CD4-positive, alpha-beta T cell treated with Interferon alpha-2 for 1 hour (primary cell): ENCODE results near the gene MTCH2.

ENCODE experiments used
- DNase-seq, 2 donors: peaks; one replicate each; pipeline ENCODE4 v3.0.0-alpha.2; 2020 to 2022

The MTCH2 gene

DNA sequence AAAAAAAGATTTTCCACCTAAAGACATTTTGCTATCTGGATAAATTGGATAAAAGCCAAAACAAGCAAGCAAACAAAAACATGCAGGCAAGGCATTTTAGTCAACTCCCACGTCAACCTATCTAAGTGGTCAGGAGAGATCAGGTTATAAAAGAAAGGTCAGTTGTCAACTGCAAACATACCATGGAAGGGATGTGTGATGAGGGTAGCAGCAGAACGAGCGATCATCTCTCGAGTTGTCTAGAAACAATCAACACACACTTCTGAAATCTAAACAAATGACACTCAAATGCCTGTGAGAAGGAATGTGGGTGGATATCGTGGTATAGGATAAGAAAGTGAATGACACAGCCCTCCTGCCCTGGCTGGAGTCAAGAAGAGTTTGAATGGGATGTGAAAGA lies 10.9 kb downstream of the MTCH2 start:
- DNase-seq, result no peak

DNA sequence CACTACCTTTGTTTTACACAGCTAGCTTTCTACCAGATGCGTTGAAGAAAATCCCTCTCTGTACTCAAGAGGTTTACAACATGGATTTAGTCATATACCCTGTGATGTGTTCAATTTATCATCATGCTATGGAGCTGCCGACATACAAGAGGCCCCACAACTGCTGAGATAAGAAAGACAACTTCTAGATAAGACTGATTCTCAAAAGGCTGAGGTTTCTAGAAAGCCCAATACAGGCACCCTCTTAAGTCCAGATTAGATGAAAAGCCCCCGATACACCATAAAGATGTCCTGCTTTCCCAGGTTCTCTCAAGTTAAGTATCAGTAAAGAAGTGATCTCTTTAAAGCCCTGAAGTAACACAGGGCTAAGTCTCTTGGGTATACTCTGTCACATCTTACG lies 14.3 kb downstream of the MTCH2 start:
- DNase-seq, result no peak

DNA sequence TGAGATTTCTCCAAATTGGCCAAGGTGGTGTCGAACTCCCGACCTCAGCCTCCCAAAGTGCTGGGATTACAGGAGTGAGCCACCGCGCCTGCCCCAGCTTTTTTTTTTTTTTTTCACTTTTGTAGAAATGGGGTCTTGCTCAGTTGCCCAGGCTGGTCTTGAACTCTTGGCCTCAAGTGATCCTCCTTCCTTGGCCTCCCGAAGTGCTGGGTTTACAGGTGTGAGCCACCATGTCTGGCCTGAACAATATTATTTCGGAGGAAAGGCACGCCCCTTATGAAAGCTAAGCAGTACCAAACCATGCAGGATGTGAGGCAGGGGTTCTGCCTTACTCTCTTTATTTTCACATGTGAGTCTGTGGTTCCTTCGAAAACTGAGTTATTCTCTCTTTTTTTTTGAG lies 16.1 kb downstream of the MTCH2 start:
- no peak for DNase-seq

DNA sequence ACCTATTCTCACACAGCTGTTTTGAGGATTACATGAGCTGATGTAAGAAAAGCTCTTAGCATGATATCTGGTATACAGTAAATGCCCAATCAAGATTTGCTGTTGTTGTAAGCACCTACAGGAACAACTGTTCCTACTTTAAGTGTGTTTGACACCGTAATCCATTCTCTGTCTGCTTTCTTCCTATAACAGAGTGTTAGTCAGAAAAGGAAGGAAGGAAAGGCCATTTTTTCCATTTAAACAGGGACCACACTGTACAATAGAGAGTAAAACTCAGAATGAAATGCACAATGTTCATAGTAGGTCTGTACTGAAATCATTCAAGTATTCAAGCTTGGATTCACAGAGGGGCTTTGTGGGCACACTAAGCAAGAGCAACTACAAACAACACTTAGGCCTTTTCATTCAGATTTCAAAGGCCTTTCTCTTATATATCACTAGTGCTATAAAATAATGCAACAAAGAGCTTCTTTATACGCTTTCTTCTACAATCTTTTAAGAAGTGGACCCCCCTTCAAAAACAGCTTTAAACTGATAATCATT lies 21.5 kb downstream of the MTCH2 start:
- DNase-seq, result no peak

DNA sequence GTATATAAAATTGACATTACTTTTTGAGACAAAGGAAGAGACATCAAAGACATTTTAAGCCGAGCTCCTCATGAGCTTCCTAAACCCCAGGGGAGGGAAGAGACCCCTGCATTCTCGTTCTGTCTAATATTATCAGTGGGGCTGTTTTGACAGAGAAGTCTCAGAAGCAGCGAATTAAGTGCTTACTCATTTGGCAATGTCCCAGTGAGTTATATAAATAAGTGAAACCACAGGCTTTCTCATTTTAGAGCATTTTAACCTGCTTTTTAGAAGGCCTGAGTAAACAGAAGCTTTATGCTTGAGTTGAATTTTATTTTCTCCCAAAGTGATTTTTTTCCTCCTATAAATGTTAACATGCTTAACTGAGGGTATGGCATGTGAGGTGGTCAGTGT lies 24.9 kb downstream of the MTCH2 start:
- DNase-seq, result no peak

DNA sequence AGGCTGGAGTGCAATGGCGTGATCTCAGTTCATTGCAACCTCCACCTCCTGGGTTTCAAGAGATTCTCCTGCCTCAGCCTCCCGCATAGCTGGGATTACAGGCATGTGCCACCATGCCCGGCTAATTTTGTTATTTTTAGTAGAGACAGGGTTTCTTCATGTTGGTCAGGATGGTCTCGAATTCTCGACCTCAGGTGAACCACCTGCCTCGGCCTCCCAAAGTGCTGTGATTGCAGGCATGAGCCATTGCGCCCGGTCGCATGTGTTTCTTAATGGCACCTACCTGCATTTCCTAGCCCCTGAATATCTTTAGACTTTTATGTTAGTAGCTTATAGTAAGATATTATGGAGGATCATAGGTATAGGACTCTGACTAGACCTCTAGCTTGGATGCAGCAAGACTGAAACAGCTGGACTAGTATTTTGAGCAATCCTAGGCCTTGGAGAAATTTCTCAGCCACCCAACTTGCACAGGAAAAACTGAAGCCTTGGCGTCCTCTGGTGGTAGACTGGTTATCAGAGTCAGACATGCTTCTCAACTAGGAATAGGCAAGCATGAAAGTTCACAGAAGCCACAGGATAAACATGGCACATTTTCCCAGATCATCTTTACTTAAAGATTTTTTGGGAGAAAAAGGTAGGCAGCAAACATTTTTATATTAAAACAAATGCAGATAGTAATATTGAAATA lies 25.5 kb downstream of the MTCH2 start:
- peak; percentile 8 to 19 for DNase-seq

DNA sequence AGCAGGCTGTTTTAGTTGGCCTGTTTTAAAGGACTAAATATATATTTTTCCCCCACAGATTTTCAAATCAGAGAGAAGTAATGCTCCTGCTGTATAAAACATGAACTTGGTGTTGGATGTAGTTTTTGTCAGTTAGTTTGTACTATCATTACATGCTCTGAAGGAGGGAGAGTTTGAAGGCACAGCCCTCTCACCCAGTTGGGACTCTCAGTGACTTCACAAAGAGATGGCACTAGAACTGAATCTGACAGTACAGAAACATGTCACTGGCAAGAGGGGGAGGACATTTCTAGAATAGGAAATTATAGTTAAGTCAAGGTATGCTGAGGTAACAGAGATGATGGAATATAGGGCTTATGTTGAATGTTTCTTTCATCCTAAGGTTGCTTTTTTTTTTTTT lies 27.1 kb downstream of the MTCH2 start:
- DNase-seq, result no peak

DNA sequence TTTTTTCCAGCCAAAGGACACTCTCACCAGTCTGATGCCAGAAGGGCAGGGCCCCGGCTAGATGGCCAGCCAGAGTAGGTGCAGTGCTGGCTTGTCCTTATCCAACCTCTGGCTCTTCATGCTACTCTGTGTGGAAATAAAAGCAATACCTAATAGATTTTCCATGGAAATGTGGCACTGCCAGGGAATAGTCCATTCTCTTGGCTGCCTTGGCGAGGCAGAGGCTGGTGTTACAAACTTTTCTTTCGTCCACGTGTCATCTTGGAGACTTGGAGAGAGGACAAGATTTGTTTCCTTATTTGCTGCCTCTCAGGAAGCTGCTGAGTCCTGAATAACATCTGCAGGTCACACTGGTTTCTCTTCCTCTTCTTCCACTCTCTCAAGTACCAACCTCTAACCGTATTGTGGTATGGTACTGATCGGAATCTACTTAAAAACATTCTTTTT lies 31.0 kb downstream of the MTCH2 start:
- no peak for DNase-seq

DNA sequence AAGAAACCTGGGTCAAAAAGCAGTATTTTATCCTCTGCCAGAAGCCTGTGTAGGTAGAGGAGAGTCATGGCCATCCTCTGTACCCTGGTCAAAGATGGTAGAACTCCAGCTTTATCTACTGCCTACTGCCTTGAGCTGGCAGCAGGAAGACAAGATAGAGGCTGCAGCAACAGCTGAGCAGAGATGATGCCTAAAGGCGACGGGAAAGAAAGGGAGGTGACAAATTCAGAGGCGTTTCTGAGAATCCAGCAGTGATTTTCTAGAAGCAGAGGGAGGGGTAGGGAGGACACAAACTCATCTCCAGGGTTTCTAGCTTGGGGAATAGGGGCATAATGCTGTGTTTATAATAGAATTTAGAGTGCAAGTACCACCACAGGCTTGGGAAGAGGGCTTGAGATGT lies 32.7 kb downstream of the MTCH2 start:
- no peak for DNase-seq

DNA sequence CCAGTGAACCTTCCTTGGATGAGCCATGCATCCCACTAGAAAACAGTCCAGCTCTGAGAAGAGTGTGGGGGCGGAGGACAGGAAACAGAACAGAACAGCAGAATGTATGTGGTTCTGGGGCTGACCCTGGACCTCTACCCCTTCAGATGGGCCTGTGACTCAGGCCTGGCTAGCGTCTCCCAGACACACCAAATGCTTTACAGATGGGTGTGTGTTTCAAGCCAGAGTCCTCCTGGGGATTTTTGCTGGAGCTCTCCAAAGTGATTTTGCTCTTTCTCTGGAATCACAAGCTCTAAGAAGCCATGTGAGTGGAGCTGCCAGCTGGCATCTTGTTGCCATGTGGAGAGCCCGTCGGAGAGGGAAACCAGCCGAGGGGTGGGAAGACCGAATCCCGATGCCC lies 35.0 kb downstream of the MTCH2 start:
- DNase-seq, result no peak

DNA sequence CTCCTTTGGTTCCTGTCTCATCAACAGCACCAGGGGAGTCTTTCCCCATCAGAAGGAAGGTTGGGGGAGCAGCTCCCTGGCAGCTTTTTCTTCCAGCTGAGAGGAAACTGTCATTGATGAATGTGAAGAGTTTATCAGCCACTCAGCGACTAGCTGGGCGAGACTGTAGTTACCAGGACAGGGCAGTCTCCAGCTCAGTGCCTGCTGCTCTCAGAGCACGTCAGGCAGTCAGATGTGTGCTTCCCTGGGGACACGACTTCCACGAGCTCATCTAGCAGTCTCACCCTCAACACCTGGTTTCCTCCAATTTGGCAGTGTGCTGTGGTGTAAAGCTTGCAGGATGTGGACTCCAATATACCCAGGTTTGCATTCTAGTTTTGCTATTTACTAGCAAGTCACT lies 35.6 kb downstream of the MTCH2 start:
- DNase-seq, result no peak

DNA sequence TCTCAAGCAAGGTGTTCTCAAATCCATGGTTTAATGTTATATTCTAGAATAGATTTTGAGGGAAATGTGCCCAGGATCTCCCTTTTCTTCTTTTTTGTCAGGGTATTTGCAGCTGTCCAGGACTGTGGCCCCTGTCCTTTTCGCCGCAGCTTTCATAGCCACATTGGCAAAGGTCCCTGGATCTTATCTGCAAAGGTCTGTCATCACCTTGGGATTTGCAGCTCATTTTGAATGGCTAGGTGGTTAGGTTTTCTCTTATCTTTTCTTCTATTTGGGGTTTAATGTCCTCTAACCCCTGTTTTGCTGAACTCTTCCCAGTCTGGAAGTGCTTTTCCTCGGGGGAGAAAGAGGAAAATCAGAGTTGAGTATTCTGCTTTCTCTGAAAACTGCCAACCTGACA lies 36.4 kb downstream of the MTCH2 start:
- no peak for DNase-seq

DNA sequence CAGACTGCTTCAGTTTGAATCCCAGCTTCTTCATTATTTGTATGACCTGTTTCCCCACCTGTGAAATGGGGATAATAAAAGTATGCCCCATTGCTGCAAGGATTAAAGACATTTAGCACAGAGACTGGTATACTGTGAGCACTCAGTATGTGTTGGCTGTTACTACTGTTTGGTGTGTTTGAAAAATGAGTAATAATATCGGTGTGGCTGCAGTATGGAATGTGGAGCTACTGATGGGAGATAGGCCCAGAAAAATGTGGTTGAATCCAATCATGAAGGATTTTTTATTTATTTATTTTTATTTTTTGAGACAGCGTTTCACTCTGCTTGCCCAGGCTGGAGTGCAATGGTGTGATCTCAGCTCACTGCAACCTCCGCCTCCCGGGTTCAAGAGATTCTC lies 39.1 kb downstream of the MTCH2 start:
- DNase-seq, result no peak

DNA sequence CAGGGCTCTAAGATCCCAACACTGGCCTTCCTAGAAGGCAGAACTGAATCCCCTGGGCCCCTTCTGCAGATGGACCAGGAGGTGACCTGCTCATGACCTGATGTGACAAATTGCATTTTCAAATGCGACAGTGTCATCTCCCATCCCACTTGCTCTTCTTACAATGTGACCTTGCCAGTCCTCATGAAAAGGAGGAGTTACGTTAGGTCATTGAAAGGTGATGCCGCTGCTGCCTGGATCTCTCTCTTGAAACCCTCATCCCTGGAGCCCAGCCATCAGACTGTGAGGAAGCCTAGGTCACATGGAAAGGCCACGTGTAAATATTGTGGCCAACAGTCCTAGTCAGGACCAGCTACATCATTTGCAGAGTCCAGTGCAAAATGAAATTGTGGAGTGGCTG lies 42.5 kb downstream of the MTCH2 start:
- no peak for DNase-seq

DNA sequence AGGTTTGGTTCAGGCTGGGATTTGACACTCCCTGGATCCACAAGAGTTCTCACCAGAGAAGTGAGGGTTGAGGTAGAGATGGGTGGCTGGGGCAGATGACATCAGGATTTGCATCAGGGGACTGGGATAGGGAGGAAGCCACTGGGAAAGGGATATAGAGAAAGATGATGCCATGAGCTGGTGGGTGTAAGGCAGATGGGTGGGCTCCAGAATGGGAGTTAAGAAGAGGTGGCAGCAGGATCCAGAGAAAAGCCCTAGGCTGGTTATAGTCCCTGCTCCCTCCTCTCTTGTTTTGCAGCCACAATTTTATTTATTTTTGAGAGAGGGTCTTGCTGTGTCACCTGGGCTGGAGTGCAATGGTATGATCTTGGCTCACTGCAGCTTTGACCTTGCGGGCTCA lies 46.4 kb downstream of the MTCH2 start:
- DNase-seq, result no peak

DNA sequence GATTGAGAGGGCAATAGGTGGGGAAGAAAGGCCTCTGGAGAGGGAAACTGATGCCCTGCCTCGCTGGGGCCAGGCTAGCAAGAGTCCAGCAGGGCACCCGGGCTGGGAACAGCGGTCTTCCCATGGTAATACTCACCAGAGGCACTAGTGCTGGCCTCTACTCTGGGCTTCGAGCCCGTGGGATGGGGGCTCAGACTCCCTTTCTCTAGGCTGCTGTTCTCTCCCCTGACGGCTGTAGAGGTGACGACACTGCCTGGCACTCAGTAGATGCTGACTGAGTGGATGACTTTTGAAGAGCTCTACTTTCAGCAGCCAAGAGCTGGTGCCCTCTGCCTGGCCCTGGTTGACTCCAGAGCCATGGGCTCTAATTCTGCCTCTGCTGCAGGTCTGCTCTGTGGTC lies 47.3 kb downstream of the MTCH2 start:
- DNase-seq, result no peak

DNA sequence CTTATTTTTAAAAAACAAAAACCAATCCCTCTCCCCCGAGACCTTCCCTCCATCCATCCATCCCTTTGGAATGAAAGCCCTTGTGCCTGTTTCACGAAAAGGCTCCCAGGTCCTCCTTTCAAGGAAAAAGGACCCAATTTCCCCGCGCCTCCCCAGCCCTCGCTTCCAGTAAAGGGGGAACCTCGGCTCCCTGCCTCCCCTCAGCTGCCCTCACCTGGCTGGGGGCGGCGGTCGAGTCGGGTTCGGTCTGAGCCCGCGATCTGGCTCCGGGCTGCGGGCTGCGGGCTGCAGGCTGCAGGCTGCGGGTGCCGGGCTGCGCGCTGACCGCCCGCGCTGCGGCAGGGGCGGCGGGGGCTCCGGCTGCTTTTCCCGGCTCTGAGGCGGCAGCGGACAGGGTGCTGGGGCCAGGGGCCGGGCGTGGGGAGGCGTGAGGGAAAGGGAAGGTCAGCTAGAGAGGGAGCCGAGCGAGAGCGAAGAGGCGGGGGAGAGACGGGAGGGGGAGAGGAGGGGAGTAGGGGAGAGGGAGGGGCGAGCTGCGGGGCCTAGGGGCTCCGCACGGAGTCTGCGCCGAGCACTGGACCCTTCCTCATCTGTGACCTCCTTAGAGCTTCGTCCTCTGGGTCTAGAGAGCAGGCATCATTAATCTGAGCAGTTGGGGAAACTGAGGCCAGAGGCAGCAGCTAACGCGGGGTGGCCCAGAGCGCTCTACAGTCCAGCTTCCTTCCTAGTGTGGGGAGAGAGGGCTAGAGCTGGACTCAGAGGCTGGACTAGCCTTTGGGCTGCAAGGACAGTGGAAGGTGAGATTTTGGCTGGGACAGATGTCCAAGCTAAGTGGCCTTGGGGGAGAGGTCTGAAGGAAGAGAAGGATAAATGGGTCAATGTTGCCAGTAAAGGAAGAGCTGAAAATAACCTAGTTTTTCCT lies 48.2 kb downstream of the MTCH2 start, which contains the start of gene C1QTNF4:
TSS of gene C1QTNF4 (minus strand) at position 478 of the 922 bp plus-strand sequence. CDS start 3,601 bp downstream, outside the sequence.
- no peak for DNase-seq

DNA sequence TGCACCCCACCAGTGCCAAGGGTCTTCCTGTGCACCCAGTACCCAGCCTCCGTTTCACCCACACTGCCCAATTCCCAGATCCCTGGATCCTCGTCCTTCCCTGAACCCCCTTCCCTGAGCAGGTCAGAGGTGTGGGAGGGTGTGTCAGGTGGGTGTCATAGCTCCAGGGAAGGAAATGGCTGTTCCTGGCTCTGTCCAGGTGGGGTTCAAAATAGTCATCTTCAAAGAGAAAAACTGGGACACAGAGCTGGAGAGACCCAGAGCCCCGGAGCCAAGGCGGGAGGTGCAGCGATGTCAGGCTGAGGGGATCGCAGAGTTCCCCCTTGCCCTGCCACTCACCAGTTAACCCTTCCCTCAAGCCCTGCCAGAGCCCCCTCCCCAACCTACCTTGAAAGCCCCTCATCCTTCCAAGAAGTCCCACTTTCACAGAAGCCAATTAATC lies 48.8 kb downstream of the MTCH2 start:
- DNase-seq, result no peak

DNA sequence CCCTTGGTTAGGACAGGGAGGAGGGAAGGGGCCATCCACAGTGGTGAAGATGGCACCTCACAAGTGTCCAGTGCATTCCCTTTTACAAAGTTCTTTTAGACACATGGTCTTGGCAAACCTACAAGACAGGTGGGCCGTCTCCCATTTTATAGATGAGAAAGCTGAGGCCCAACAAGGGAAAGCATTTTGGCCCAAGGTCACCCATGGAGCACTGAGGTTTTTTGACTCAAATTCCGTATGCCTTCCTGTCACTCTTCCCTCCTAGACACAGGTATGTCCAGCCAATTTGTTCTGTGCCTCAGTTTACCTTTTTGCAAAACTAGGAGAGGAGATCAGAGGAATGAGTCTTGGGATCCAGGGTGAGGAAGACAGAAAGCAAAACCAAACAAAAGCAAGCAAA lies 49.4 kb downstream of the MTCH2 start:
- no peak for DNase-seq

DNA sequence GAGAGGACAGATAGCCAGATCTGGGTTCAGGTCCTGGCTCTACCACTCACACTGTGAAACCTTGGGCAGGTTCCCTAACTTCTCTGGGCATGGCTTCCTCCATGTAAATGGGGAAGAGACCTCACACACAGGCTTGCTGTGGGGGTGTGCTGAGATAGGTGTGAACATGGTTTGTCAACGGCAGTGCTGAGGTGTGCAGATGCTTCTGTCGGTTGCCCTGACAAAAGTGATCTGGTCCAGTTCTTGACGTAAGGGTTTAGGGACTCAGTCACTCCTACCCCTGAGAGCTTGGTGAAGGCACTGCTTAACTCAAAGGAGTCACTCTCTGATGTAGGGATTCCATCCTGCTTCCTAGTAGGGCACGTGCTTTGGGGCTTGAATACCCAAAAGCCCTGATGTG lies 50.1 kb downstream of the MTCH2 start:
- no peak for DNase-seq

DNA sequence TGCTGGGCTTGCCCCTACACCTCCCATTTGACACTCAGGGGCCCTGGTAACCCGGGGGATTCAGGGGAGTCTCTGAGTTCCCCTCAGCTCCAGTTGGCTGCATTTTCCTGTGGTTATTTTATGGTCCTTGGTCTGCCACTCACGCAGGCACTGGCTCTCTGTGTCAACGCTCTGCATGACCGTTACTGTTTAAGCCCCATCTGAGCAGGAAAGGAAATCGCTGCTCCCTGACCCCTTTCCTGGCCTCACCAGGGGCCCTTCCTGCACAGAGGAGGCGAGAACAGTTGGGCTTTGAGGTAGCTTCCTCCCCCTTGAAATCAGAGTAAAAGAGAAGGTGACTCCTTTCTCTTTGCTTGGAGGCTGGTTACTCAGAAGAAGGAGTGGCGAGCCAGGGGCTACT lies 50.6 kb downstream of the MTCH2 start:
- no peak for DNase-seq

DNA sequence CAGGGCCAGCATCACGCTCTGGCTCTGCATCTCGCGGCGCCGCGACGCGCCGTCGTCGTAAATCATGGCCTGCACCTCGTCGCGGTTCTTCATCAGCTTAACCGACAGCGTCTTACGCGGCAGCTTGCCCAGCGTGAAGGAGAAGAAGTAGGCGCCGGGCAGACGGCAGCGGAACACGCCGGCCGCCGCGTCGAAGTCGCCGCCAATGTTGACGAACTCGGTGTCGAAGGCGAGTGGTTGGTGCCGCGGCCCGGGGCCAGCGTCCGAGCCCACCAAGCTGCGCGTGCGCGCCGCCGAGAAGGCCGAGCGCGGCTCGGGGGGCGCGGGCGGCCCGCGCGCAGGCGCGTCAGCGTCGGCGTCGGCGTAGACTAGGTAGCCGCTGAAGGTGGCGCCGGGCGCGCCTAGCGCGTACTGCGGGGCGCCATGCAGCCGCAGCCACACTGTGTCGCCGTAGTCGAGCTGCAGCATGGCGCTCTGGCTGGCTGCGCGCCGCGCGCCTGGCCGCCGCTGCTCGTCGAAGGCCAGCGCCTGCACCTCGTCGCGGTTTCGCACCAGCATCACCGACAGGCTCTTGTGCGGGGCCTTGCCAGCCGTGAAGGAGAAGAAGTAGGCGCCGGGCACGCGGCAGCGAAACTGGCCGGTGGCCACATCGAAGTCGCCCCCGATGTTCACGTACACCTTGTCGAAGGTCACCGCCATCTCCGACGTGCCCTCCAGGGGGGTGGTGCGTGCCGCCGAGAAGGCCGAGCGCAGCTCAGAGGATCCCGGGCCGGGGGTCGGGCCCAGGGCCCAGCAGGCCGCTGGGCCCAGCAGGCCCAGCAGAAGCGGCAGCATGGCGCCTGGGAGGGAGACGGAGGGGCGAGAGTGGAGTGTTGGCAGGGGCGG lies 52.1 kb downstream of the MTCH2 start:
- DNase-seq, result no peak

DNA sequence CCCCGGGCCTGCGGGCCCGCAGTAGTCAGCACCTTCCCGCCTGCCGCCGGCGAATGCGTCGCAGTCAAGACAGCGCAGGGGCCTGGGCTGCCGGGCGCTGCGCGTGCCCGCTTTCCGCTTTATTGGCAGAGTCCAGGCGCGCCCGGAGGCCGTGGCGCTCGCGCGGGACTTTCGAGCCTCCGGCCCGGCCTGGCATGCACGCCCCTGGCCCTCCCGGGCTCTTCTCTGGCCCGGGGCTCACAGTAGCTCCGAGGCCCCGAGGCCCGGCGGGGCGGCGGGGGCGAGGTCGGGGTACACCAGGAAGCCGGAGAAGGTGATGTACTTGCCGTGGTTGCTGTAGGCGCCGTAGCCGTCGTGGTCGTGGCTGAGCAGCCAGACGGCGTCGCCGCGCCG lies 52.8 kb downstream of the MTCH2 start:
- no peak for DNase-seq
